Tibial nerve (tissue), 3 donors: ENCODE results near the gene WWTR1.

ENCODE experiments used
- CTCF ChIP-seq, 5 experiments: fragments of 200-600 bp in 3 of 5; fragments of 450-650 bp in 2 of 5; sonication (generic) in 3 of 5; IDR thresholded peaks; one replicate each; pipeline ENCODE4 v1.5.1; 2016 to 2019; ENCODE audit warnings: antibody characterized with exemption in 5 of 5, mild to moderate bottlenecking in 3 of 5, moderate library complexity in 2 of 5
- POLR2A ChIP-seq, 2 donors: fragments of 450-650 bp; IDR thresholded peaks; one replicate each; pipeline ENCODE4 v1.6.1; 2017; ENCODE audit warnings: antibody characterized with exemption in 2 of 2, mild to moderate bottlenecking in 2 of 2, moderate library complexity in 2 of 2

- TF ChIP-seq CTCF (IDR thresholded peaks at IDR 0.05) (no peak), POLR2A (IDR thresholded peaks at IDR 0.05) (no peak)
These were observed 3.6 kb downstream of the WWTR1 start for GRCh38 chr3:149654188-149654601.
